Pancreas (tissue), 10 donors: ENCODE data around the gene CX3CL1. TPM values are rescaled to one million over a fixed set of nuclear protein-coding genes. Genes with fewer than 3 reads are reported as not detected.

Experiments
- ATAC-seq, 4 donors: fragments of 200-7000 bp; cut with Tn5 transposase; one replicate each; pipeline versions ENCODE4 v1.8.0 to v1.9.1; 2020; ENCODE audit warnings: mild to moderate bottlenecking in 4 of 4, moderate library complexity in 4 of 4
- DNase-seq, 6 donors: peaks; one replicate each; pipeline ENCODE4 v3.0.0-alpha.2; 2020
- FAIRE-seq: peaks from 2 replicates; lab custom pipeline; 2012; peaks lifted over from hg19 to GRCh38; lab: Jason Lieb, UNC
- H3K27ac ChIP-seq, 4 donors: fragments of 200-600 bp; sonication (generic); 1 replicate in 3 of 4; 2 replicates in 1 of 4; pipeline versions ENCODE4 v1.5.0 to v1.8.0; 2020
- H3K27me3 ChIP-seq, 4 donors: fragments of 200-600 bp; one replicate each; pipeline ENCODE4 v1.8.0; 2021
- H3K36me3 ChIP-seq, 3 donors: fragments of 200-600 bp; sonication (generic) in 1 of 3; one replicate each; pipeline versions ENCODE4 v1.5.0 to v1.8.0; 2020 to 2021
- H3K4me1 ChIP-seq, 3 donors: fragments of 200-600 bp; one replicate each; pipeline ENCODE4 v1.8.0; 2021
- H3K4me3 ChIP-seq, 4 donors: fragments of 200-600 bp; sonication (generic) in 2 of 4; one replicate each; pipeline versions ENCODE4 v1.5.0 to v1.8.0; 2020 to 2021
- H3K9me3 ChIP-seq, 4 donors: fragments of 200-600 bp; one replicate each; pipeline ENCODE4 v1.8.0; 2021
- CTCF ChIP-seq, 4 donors: fragments of 200-600 bp; sonication (generic) in 3 of 4; IDR thresholded peaks; one replicate each; pipeline versions ENCODE4 v1.5.0 to v1.8.0; 2021; ENCODE audit warnings: antibody characterized with exemption in 4 of 4
- WGBS, 2 donors: extraction: QIAGEN DNeasy Blood & Tissue Kit; methylation state at CpG; one replicate each; pipeline ENCODE4 v1.1.7; 2013; 5-methylcytosine and 5-hydroxymethylcytosine counted together
- intact Hi-C, 3 donors: fragments of 100-400 bp; cut with DNase I; formaldehyde crosslinking; loops; one replicate each; pipeline versions ENCODE4 v1.11.1 to v1.14.2; 2022
- polyA plus RNA-seq, 2 donors: library from polyadenylated mRNA; stranded (reverse); fragments of 200-250 nt; gene quantifications; one replicate each; pipeline ENCODE4 v1.2.3, GENCODE V29; 2013
- total RNA-seq, 6 donors: library from RNA; stranded (reverse); fragmentation: NEBNext Ultra II Directional in 4 of 6; extraction: Animal tissue kit (Norgen Biotek cat#: 25700) in 4 of 6; gene quantifications; one replicate each; pipeline versions ENCODE4 v1.2.1 to v1.2.4, GENCODE V29; 2021 to 2023
- donor health status: healthy with polysubstance abuse.
- donor health status: DM: no; HTN: no; CAD: no; lungs with moderate emphysema.
- donor health status: DM: no; HTN: no; CAD: no.
- donor health status: control.
- donor health status: control.
- donor health status: Bipolar disorder and iron deficiency.
- donor health status: DM: yes; HTN: yes; CAD: no.
- donor health status: DM: no; HTN: no; CAD: no.
- donor health status: DM: no; HTN: no; CAD: no.
- donor health status: DM: yes; HTN: yes; CAD: no.

Gene CX3CL1
- total and polyA plus RNA-seq, 8 donors, result 4.6 to 21.3 (median 7.4) TPM

- ATAC-seq, result peak in 1 of 4 donors; percentile 30
Measured at GRCh38 chr16:57409065-57409464, 36.8 kb downstream of the CX3CL1 start.

GRCh38 chr16:57409870-57410587 is 37.7 kb downstream of the CX3CL1 start:
- no peak for FAIRE-seq
- Histone ChIP-seq H3K27me3 (no peaks in the 10 kb centered on the region), H3K9me3 (no peaks in the 10 kb centered on the region), H3K27ac (no peak overlapping the region), H3K4me3 (no peak overlapping the region), H3K4me1 (no peaks in the 10 kb centered on the region), H3K36me3 (no peaks in the 10 kb centered on the region)
- peak in 2 of 6 donors; percentile 44 to 45 for DNase-seq
- ATAC-seq, result no peak
- WGBS, 2 donors, result 63 to 67% methylated on average over 14 of the region's 14 CpGs
- intact Hi-C loops, result loop anchor here in 2 of 3 donors (10.0 kb wide), 2 partner anchors 105 to 335 kb away; no protein-coding TSS in a partner anchor
- no peak for TF ChIP-seq CTCF (IDR thresholded peaks at IDR 0.05)

More at GRCh38 chr16:57409065-57409464, 36.8 kb downstream of the CX3CL1 start:
- no peaks in the 10 kb centered on the region for H3K4me1 ChIP-seq
- no peak overlapping the region for H3K4me3 ChIP-seq
- no peak for DNase-seq
- no peak for FAIRE-seq
- WGBS, 2 donors, result 77% methylated on average over 5 of the region's 5 CpGs
- H3K27ac ChIP-seq, result no peak overlapping the region
- H3K27me3 ChIP-seq, result no peaks in the 10 kb centered on the region
- intact Hi-C loops, result no loop called here
- no peaks in the 10 kb centered on the region for H3K9me3 ChIP-seq
- no peaks in the 10 kb centered on the region for H3K36me3 ChIP-seq
- no peak for TF ChIP-seq CTCF (IDR thresholded peaks at IDR 0.05)

GRCh38 chr16:57411362-57411976 is 39.2 kb downstream of the CX3CL1 start:
- H3K4me1 ChIP-seq, result no peaks in the 10 kb centered on the region
- H3K27ac ChIP-seq, result no peak overlapping the region
- H3K9me3 ChIP-seq, result no peaks in the 10 kb centered on the region
- no peak for TF ChIP-seq CTCF (IDR thresholded peaks at IDR 0.05)
- DNase-seq (peak in 2 of 6 donors; percentile 46 to 55), ATAC-seq (no peak), FAIRE-seq (no peak)
- no peaks in the 10 kb centered on the region for H3K36me3 ChIP-seq
- WGBS, 2 donors, result 47 to 48% methylated on average over 12 of the region's 12 CpGs
- no peaks in the 10 kb centered on the region for H3K27me3 ChIP-seq
- intact Hi-C loops, result loop anchor here in 2 of 3 donors (10.0 kb wide), 2 partner anchors 107 to 337 kb away; no protein-coding TSS in a partner anchor
- H3K4me3 ChIP-seq, result no peak overlapping the region

- intact Hi-C loops, result loop anchor here in 2 of 3 donors (10.0 kb wide), 2 partner anchors 108 to 338 kb away; no protein-coding TSS in a partner anchor
- no peaks in the 10 kb centered on the region for H3K27me3 ChIP-seq
- H3K36me3 ChIP-seq, result no peaks in the 10 kb centered on the region
- no peak for TF ChIP-seq CTCF (IDR thresholded peaks at IDR 0.05)
- WGBS, 2 donors, result 76 to 90% methylated on average over 9 of the region's 9 CpGs
- peaks cover 0 to 6% (median 0%) of the 10 kb centered on the region in 3 donors for H3K4me1 ChIP-seq
- no peaks in the 10 kb centered on the region for H3K9me3 ChIP-seq
- FAIRE-seq (no peak), ATAC-seq (no peak), DNase-seq (peak in 1 of 6 donors; percentile 52)
- H3K4me3 ChIP-seq, result no peak overlapping the region
- H3K27ac ChIP-seq, result no peak overlapping the region
Measured at GRCh38 chr16:57412584-57412983, 40.3 kb downstream of the CX3CL1 start.
